Measurements from ENCODE around the gene CARHSP1.

GRCh38 chr16:8847623-8848022, 21.2 kb downstream of the CARHSP1 start:
- TF ChIP-seq GATA2 (CRISPR knock-in tag; IDR thresholded peaks at IDR 0.05) (no peak), CHD2 (IDR thresholded peaks at IDR 0.05; ENCODE audit: low read length, partially characterized antibody) (no peak), RCOR1 (IDR thresholded peaks at IDR 0.05; ENCODE audit: low read length) (no peak), MXI1 (IDR thresholded peaks at IDR 0.05; ENCODE audit: low read depth, low read length) (no peak), RAD21 (IDR thresholded peaks at IDR 0.05; ENCODE audit: low read length) (no peak), EP300 (IDR thresholded peaks at IDR 0.05; ENCODE audit: borderline replicate concordance in 1 of 2, low read depth in 1 of 2, low read length in 1 of 2) (no peak), EZH2phosphoT487 (IDR thresholded peaks at IDR 0.05; ENCODE audit: borderline replicate concordance, low read depth) (no peak)
- TF ChIP-seq, protein P1, sequence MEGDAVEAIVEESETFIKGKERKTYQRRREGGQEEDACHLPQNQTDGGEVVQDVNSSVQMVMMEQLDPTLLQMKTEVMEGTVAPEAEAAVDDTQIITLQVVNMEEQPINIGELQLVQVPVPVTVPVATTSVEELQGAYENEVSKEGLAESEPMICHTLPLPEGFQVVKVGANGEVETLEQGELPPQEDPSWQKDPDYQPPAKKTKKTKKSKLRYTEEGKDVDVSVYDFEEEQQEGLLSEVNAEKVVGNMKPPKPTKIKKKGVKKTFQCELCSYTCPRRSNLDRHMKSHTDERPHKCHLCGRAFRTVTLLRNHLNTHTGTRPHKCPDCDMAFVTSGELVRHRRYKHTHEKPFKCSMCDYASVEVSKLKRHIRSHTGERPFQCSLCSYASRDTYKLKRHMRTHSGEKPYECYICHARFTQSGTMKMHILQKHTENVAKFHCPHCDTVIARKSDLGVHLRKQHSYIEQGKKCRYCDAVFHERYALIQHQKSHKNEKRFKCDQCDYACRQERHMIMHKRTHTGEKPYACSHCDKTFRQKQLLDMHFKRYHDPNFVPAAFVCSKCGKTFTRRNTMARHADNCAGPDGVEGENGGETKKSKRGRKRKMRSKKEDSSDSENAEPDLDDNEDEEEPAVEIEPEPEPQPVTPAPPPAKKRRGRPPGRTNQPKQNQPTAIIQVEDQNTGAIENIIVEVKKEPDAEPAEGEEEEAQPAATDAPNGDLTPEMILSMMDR (IDR thresholded peaks at IDR 0.05) = no peak
- TF ChIP-seq, protein P2, sequence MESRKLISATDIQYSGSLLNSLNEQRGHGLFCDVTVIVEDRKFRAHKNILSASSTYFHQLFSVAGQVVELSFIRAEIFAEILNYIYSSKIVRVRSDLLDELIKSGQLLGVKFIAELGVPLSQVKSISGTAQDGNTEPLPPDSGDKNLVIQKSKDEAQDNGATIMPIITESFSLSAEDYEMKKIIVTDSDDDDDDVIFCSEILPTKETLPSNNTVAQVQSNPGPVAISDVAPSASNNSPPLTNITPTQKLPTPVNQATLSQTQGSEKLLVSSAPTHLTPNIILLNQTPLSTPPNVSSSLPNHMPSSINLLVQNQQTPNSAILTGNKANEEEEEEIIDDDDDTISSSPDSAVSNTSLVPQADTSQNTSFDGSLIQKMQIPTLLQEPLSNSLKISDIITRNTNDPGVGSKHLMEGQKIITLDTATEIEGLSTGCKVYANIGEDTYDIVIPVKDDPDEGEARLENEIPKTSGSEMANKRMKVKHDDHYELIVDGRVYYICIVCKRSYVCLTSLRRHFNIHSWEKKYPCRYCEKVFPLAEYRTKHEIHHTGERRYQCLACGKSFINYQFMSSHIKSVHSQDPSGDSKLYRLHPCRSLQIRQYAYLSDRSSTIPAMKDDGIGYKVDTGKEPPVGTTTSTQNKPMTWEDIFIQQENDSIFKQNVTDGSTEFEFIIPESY (IDR thresholded peaks at IDR 0.05; ENCODE audit: borderline replicate concordance, low read depth) = no peak
- TF ChIP-seq, protein P3, sequence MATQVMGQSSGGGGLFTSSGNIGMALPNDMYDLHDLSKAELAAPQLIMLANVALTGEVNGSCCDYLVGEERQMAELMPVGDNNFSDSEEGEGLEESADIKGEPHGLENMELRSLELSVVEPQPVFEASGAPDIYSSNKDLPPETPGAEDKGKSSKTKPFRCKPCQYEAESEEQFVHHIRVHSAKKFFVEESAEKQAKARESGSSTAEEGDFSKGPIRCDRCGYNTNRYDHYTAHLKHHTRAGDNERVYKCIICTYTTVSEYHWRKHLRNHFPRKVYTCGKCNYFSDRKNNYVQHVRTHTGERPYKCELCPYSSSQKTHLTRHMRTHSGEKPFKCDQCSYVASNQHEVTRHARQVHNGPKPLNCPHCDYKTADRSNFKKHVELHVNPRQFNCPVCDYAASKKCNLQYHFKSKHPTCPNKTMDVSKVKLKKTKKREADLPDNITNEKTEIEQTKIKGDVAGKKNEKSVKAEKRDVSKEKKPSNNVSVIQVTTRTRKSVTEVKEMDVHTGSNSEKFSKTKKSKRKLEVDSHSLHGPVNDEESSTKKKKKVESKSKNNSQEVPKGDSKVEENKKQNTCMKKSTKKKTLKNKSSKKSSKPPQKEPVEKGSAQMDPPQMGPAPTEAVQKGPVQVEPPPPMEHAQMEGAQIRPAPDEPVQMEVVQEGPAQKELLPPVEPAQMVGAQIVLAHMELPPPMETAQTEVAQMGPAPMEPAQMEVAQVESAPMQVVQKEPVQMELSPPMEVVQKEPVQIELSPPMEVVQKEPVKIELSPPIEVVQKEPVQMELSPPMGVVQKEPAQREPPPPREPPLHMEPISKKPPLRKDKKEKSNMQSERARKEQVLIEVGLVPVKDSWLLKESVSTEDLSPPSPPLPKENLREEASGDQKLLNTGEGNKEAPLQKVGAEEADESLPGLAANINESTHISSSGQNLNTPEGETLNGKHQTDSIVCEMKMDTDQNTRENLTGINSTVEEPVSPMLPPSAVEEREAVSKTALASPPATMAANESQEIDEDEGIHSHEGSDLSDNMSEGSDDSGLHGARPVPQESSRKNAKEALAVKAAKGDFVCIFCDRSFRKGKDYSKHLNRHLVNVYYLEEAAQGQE (IDR thresholded peaks at IDR 0.05; ENCODE audit: low read depth, low read length) = no peak

Measured in SK-N-SH (cell line).